ENCODE results near the gene HTR4.

DNA sequence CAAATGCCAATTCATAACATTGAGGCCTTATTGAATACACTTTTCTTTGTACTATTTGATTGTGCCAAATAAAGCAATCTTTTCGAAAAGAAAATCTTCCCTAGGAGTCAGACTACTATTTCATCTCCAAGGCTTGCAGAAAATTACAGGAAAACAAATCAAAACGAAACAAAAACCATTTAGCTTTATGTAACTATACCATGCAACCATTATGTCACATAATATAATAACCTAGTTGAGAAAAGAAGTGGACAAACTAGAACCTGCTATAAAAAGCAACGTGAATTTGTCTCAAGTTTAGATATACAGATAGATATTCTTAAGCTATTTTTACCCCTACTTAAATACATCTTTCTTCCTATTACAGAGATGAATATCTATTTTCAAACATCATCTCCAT, 18.0 kb downstream of the HTR4 start:
- TF ChIP-seq, protein P1, sequence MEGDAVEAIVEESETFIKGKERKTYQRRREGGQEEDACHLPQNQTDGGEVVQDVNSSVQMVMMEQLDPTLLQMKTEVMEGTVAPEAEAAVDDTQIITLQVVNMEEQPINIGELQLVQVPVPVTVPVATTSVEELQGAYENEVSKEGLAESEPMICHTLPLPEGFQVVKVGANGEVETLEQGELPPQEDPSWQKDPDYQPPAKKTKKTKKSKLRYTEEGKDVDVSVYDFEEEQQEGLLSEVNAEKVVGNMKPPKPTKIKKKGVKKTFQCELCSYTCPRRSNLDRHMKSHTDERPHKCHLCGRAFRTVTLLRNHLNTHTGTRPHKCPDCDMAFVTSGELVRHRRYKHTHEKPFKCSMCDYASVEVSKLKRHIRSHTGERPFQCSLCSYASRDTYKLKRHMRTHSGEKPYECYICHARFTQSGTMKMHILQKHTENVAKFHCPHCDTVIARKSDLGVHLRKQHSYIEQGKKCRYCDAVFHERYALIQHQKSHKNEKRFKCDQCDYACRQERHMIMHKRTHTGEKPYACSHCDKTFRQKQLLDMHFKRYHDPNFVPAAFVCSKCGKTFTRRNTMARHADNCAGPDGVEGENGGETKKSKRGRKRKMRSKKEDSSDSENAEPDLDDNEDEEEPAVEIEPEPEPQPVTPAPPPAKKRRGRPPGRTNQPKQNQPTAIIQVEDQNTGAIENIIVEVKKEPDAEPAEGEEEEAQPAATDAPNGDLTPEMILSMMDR (IDR thresholded peaks at IDR 0.05; ENCODE audit: low read length), result no peak
- TF ChIP-seq EZH2 (optimal IDR thresholded peaks at IDR 0.05; ENCODE audit: low read depth, low read length), result no peak
